DMS79 treated with DMSO at 0.1 percent for 48 hours (cell line): ENCODE measurements around the gene PABPC1L.
"Not testable (repeated sequence)": the region's sequence is repeated elsewhere in the genome, so short reads cannot be mapped to it uniquely, and the experiment has no call there.

Experiments
- DNase-seq: peaks from one replicate; lab custom pipeline; 2025; lab: John Stamatoyannopoulos, UW

The PABPC1L gene

GRCh38 chr20:44909872-44910689 lies at the start of gene PABPC1L:
Gene PABPC1L (plus strand): TSS chr20:44910060. CDS start chr20:44910144, 84 bp downstream.
- DNase-seq = peak; percentile 24

GRCh38 chr20:44861531-44862006 lies 48.3 kb upstream of the PABPC1L start:
- no peak for DNase-seq

- no peak for DNase-seq
Observed at GRCh38 chr20:44862286-44862685, 47.6 kb upstream of the PABPC1L start.

- DNase-seq = peak; percentile 8
Observed at GRCh38 chr20:44863365-44864084, 46.3 kb upstream of the PABPC1L start.

GRCh38 chr20:44864493-44864892 lies 45.4 kb upstream of the PABPC1L start:
- DNase-seq = not testable (repeated sequence)

GRCh38 chr20:44866703-44867335 lies 43.0 kb upstream of the PABPC1L start:
- no peak for DNase-seq

GRCh38 chr20:44869471-44869870 lies 40.4 kb upstream of the PABPC1L start:
- no peak for DNase-seq

GRCh38 chr20:44882360-44882759 lies 27.5 kb upstream of the PABPC1L start:
- not testable (repeated sequence) for DNase-seq

GRCh38 chr20:44883214-44883902 lies 26.5 kb upstream of the PABPC1L start:
- no peak for DNase-seq

GRCh38 chr20:44884907-44885391 lies 24.9 kb upstream of the PABPC1L start:
- peak; percentile 32 for DNase-seq

- DNase-seq = peak; percentile 80
Observed at GRCh38 chr20:44885392-44886265, 24.2 kb upstream of the PABPC1L start, which contains the start of gene YWHAB. Gene YWHAB (plus strand): TSS chr20:44885705. CDS start chr20:44901534, 15,829 bp downstream.

- no peak for DNase-seq
Observed at GRCh38 chr20:44886266-44886651, 23.6 kb upstream of the PABPC1L start.

GRCh38 chr20:44886828-44887227 lies 23.0 kb upstream of the PABPC1L start:
- no peak for DNase-seq

- no peak for DNase-seq
Observed at GRCh38 chr20:44887466-44887865, 22.4 kb upstream of the PABPC1L start.

GRCh38 chr20:44888226-44889103 lies 21.4 kb upstream of the PABPC1L start:
- DNase-seq = no peak

- no peak for DNase-seq
Observed at GRCh38 chr20:44891826-44892225, 18.0 kb upstream of the PABPC1L start.

GRCh38 chr20:44894959-44895358 lies 14.9 kb upstream of the PABPC1L start:
- no peak for DNase-seq

GRCh38 chr20:44896583-44896982 lies 13.3 kb upstream of the PABPC1L start:
- DNase-seq = no peak

- no peak for DNase-seq
Observed at GRCh38 chr20:44897133-44897532, 12.7 kb upstream of the PABPC1L start.
